Measurements from ENCODE around the gene KIAA0319L.
"Not testable (repeated sequence)": the region's sequence is repeated elsewhere in the genome, so short reads cannot be mapped to it uniquely, and the experiment has no call there.

The KIAA0319L gene

DNA sequence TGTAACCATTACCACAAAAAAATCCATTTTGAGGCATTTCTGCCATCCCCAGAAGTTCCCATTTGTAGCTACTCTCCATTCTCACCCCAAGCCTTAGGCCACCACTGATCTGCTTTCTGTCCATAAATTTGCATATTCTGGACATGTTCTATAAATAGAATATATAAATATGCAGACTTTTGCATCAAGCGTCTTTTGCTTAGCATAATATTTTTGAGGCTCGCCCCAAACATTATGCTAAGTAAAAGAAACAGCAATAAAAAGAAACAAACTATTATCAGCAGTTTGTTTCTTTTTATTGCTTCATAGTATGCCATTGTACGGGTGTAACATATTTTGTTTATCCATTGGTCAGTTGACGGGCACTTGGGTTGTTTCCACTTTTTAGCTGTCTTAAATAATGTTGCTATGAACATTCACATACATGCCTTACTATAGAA, 23.8 kb upstream of the KIAA0319L start:
- DNase-seq = no peak

DNA sequence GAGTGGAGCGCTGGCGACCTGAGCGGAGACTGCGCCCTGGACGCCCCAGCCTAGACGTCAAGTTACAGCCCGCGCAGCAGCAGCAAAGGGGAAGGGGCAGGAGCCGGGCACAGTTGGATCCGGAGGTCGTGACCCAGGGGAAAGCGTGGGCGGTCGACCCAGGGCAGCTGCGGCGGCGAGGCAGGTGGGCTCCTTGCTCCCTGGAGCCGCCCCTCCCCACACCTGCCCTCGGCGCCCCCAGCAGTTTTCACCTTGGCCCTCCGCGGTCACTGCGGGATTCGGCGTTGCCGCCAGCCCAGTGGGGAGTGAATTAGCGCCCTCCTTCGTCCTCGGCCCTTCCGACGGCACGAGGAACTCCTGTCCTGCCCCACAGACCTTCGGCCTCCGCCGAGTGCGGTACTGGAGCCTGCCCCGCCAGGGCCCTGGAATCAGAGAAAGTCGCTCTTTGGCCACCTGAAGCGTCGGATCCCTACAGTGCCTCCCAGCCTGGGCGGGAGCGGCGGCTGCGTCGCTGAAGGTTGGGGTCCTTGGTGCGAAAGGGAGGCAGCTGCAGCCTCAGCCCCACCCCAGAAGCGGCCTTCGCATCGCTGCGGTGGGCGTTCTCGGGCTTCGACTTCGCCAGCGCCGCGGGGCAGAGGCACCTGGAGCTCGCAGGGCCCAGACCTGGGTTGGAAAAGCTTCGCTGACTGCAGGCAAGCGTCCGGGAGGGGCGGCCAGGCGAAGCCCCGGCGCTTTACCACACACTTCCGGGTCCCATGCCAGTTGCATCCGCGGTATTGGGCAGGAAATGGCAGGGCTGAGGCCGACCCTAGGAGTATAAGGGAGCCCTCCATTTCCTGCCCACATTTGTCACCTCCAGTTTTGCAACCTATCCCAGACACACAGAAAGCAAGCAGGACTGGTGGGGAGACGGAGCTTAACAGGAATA, 20.1 kb upstream of the KIAA0319L start:
- peak; percentile 73 for DNase-seq

DNA sequence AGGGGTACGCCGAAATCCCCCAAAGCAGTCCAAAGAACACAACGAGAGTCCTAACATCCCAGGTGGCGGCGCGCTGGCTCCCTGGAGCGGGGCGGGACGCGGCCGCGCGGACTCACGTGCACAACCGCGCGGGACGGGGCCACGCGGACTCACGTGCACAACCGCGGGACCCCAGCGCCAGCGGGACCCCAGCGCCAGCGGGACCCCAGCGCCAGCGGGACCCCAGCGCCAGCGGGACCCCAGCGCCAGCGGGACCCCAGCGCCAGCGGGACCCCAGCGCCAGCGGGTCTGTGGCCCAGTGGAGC, 19.5 kb upstream of the KIAA0319L start:
- DNase-seq = not testable (repeated sequence)

DNA sequence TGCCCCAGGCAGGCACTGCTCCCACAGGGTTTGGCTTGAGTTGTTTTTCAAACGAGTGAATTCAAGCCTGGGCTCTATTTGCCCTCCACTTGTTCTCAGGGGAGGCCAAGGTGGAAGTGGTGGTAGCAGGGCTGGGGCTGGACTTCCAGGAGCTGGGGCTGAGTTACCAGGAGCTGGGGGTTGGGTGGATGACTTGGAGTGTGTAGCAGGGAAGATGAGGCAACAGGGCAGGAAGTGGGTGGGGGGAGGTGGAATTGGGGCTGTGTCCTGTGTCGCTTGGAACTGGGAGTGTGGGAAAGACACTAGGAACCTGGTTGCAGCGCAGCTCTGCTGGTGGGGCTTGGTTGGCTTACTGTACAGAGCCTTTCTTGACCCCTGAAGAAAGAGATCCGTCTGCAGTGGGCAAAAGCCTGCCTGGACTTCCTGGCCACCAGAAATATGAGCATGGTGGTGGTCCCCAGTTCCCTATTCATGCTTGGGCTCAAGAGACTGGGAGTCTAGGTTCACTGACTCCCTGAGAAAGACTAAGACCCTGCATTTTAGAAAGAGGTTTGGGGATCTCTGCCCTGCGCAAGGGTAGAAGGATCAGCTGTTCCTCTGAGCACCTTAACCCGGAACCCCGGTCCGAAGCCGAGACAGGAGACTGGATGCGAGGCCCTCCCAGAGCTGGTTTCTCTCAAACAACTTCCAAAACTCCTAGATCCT, 19.0 kb upstream of the KIAA0319L start:
- DNase-seq = no peak

DNA sequence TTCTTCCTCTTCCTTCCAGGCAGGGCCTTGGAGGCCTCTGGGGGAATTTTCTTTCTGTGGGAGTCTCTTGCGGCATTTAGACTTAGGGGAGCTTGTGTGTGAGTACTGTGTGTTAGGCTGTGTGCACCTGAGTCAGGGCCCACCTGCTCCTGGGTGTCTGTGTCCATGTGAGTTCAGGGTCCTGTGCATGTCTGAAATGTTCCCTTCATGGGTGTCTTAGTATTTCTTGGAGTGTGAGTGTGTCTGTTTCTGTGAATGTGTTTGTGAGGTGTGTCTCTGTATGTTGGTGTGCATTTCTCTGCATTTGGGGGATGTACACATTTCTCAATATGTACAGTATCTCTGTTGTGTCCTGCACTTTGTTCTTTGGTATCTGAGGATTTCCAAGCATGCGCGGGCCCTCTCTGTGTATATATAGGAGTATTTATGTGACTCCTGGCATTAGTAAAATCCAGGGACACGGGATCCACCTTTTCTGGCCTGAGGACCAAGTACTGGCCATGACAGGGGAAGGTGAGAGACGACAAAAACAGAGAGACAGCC, 18.3 kb upstream of the KIAA0319L start:
- no peak for DNase-seq

DNA sequence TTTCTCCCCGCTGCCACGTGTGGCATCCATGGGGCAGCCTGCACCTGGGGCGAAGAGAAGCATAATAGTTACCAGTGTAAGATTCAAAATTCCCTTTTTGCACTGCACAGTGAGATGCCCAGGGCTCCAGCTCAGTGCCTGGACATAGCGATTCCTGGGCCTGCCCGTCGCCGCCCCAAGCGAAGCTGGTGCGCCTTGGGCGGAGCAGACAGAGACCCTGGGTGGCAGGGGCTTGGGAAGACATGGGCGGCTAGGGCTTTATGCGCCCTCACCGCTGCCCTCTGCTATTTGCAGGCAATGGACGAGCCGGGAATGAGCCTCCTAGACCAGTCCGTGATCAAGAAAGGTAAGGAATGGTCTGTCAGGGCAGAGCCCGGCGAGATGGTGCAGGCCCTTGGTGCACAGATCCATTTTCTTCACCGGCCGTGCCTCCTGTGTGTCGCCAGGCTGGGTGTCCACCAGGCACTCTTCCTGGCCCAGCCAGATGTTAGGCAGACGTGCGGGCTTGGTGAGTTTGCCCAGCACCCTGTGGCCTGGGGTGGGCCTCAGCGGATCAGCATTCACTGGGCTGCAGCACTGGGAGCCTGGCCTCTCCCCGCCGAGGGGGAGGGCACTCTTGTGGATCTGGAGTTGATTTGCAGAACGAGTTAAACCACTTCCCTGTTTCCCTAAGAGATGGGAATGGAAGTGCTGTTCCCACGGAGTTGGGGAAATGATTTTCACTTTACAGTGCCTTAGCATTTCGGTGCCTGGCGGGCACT, 17.6 kb upstream of the KIAA0319L start:
- no peak for DNase-seq

DNA sequence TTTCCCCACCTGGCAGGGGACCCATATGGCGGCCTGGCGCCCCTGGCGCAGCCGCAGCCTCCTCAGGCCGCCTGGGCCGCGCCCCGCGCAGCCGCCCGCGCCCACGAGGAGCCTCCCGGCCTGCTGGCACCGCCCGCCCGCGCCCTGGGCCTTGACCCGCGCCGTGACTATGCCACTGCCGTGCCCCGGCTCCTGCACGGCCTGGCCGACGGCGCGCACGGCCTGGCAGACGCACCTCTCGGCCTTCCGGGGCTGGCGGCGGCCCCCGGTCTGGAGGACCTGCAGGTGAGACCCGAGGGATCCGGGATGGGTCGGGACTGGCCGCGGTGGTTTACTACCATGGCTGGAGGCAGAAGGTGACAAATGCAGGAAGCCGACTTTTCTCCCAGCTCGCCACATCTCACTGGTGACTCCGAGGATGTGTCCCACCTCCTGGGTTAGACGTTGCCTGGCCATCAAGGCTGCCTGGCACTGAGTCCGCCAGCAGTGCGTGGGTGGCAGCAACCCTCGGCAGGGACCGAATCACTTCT, 17.0 kb upstream of the KIAA0319L start:
- DNase-seq = no peak

DNA sequence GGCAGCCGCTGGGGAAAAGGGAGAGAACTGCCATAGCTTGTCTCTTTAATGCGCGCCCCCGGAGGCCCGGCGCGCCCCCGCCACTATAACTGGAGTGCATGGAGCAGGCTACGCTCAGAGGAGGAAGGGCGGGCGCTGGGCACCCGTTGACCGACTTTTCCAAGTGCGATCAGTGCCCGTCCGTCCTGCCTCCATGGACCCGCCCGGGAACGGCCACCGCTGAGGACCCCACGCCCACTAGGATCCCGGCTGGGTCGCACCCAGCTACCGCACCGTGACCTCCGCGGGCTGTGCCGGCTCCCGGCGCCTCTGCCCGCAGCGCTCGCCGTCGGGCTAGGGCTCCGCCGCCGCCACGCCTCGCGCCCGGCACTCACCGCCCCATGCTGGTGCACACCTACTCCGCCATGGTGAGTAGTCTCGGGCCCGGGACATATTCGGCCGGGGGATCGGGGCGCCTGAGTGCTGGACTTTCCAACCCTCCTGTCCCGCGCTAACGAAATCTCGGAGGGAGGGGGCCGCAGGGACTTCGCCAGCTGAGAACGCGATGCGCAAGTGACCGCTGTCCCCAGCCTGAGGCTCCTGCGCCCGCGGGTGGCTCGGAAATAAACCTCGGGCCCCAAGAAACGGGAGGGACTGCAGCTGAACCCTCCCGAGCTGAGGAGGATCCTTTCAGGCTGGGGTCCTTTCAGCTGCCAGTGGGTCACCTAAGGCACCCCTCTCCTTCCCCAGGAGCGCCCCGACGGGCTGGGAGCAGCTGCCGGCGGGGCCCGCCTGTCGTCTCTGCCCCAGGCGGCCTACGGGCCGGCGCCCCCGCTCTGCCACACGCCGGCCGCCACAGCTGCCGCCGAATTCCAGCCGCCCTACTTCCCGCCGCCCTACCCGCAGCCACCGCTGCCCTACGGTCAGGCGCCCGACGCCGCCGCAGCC, 16.3 kb upstream of the KIAA0319L start, which contains the start of gene TFAP2E:
Gene TFAP2E (plus strand): TSS at position 117 of the 927 bp plus-strand sequence. CDS start 264 bp downstream, at position 381.
- no peak for DNase-seq

DNA sequence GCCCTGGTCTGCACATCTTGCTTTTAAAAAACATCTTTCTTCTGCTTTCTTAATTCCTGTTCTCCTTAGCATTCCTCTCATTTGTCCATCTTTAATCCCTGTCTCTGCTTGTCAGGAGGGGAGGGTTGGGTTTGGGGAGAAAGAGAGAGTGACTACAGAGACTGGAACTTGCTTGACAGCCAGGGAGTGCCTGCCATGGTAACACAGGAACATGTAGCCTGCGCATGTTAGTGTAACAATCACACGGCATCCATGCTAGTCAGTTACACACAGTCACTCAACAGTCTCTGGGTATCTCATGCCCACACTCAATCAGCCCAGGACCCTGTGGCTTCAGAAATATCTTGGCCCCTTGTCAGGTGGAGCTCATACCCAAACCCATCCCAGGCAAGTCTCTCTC, 15.1 kb upstream of the KIAA0319L start:
- no peak for DNase-seq

DNA sequence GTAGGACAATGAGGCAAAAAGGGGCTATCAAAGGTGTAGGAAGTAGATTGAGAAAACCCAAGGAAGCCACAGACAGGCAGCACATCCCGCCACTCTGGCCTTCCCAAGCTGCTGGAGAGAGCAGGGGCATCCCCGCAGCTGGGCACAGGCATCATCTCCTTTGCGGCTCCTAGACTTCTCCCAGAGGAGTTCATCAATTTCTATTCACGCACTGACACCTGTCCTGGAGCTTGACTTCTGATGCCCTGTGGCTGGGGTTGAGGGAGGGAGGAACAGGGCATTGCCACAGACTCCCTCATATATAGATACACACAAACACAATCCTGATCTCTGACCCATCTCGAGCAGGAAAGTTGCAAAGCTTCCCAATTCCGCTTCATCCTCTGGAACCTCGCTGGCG, 14.1 kb upstream of the KIAA0319L start:
- no peak for DNase-seq

DNA sequence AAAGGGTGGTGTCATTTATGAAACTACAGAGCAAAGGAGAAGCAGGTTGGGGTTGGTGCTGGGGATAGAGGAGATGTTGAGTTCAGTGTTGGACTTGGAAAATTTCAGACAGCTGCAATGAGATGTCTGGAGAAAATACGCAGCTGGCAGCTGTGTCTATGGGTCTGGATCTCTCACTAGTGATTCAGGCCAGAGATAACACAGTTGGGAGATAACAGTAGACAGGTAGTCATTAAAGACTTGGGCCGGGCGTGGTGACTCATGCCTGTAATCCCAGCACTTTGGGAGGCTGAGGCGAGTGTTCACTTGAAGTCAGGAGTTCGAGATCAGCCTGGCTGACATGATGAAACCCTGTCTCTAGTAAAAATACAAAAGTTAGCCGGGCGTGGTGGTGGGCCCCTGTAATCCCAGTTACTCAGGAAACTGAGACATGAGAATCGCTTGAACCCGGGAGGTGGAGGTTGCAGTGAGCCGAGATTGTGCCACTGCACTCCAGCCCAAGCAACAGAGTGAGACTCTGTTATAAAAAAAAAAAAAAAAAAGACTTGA, 13.5 kb upstream of the KIAA0319L start:
- DNase-seq = no peak

DNA sequence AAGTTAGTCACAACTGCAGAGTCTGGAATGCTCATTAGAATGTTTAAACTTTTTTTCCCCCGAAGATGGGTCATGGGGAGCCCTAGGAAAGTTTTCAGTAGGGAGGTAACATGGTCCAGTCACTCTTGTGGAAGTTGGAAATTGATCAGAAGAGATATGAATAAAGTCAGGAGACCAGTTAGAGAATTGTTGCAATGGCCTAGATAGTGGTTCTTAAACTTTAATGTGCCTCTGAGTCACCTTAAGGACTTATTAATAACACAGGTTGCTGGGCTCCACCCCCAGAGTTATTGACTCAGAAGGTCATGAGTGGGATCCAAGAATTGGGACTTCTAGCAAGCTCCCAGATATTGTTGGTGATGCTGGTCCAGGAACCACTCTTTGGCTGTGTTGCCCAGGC, 12.7 kb upstream of the KIAA0319L start:
- no peak for DNase-seq

DNA sequence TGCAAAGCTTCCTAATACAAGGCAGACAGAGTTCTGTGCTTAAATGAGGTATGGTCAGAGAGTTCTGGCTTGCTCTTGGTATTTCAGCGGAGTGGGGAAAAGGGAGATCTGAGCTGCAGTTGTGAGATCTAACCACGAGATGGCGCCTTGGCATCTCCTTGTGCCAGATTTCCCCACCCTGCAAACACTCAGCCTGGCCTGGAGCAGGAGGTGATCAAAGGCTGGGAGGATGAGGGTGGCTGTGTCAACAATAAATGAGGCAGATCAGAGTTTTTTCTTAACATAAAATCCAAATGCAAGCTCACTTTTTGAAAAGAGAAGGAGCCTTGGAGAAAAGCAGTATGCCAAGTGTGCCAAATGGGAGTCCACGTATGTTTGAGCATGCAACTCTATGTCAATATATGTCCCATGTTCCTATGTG, 11.8 kb upstream of the KIAA0319L start:
- peak; percentile 73 for DNase-seq

DNA sequence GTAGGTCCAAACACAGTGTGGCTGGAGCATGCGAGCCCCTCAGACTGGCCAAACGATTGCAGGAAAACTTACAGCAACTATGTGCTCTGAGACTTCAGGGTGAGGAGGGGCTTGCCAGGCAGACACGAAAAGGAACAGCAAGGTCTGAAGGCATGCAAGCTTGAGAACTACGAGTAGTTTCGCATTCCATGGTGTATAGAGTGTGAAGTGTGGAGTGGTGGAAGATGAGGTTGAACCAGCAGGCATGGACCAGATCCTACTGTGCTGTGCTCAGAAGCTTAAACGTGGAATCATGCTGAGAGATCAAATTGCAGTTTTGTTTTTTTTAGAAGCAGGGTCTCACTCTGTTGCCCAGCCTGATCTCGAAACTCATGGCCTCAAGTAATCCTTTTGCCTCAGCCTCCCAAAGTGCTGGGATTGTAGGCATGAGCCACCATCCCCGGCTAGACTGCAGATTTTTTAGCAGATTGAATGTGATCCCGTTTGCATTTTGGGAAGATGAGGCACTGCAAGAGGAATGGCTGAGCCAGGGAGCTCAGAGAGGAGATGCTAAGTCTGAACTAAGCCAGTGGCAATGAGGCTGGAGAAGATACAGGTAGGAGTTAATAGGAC, 10.8 kb upstream of the KIAA0319L start:
- no peak for DNase-seq

DNA sequence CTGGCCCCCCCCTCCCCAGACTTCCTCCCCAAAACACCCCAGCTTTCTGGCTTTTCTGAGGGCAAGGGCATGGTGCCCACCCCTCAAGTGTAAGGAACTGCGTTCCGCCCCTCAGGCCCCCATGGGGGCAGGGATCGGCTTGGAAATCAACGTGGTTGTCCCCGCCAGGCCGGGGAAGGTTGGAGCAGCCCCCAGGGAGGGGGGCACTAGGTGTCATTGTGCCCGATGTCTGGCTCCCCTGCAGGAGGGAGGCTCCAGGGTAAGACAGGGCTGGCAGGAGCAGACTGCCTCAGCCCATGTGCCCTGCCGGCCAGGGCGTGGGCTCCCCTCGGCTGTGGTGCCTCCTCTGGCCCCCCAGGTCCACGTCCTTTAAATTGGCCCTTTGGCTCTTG, 8.5 kb upstream of the KIAA0319L start:
- DNase-seq = no peak

DNA sequence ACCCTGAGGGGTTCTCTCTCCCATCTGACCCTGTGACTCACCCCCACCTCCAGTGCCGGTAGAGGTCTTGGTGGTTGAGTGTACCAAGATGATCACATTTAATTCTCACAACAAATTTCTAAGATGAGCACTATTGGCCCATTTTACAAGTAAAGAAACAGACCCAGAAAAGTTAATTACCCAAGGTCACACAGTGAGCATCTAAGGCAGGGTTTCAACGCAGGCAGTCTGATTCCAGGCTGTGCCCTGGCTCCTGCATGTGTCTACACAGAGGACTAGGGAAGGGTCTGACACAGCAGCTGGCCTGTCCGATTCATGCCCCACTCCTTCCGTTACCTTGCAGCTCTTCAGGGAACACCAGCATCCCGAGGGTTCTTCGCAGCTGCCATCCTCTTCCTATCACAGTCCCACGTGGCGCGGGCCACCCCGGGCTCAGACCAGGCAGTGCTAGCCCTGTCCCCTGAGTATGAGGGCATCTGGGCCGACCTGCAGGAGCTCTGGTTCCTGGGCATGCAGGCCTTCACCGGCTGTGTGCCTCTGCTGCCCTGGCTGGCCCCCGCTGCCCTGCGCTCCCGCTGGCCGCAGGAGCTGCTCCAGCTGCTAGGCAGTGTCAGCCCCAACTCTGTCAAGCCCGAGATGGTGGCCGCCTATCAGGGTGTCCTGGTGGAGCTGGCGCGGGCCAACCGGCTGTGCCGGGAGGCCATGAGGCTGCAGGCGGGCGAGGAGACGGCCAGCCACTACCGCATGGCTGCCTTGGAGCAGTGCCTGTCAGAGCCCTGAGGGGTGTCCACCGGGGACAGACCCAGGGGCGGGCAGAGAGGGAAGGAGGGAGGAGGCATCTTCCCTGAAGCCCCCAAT, 7.9 kb upstream of the KIAA0319L start:
- no peak for DNase-seq

DNA sequence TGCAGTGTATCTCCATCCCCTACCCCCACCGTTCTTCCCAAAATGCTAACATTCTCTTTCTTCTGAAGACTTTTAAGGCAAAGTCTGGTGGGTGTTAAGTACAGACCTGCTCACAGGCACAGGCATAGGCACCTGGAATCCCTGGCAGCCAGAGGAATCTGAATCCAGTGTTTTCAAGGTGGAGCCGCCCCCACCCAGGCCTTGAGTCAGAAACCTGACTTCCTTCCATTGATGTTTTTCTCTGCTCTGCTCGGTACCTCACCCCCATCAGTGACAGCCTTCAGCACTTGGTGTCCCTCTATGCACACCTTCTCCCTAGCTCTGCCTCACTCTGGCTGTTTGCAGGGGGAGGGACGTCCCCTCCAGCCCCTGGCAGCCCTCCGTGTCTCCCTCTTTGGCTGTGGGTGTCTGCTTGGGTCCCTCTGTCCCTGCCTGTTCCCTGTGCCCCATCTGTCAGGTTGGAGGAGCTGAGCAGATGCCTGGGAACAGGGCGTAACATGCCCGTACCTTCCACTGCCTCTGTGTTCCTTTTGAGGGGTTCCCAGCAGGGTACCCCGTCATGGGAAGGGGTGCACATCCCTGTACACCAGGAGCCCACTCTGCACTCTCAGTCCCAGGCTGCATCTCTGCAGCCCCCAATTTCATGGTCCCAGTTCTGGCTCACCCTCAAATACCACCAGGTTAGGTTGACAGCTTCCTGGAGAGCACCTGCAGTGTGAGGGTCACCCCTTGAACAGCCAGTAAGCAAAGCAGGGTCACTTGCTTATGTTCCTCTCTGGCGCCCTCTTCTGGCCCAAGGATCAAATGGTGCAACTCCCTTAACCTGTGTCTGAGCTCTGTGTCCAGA, 7.1 kb upstream of the KIAA0319L start:
- peak; percentile 87 for DNase-seq

DNA sequence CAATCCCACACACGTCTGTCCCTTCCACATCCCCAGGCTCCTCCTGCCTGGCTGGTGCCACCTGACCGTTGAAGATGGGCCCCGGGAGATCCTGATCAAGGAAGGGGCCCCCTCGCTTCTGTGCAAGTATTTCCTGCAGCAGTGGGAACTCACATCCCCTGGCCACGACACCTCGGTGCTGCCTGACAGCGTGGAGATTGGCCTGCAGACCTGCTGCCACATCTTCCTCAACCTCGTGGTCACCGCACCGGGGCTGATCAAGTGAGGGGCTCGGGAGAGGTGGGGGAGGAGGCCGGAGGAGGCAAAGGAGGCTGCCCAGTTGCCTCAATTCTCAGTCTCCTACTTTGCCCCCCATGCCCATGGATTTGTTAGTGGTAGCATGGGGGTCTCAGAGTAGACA, 6.0 kb upstream of the KIAA0319L start:
- no peak for DNase-seq

Data from CD4-positive, alpha-beta T cell treated with Interleukin-6 for 4 hours (primary cell).